Measurements from ENCODE around the gene ANP32E. TPM values are rescaled to one million over a fixed set of nuclear protein-coding genes. Genes with fewer than 3 reads are reported as not detected.

ANP32E gene
- polyA plus RNA-seq, 1 of the 3 experiments (the other 2 are of a cell fraction): 8.2 TPM

DNA sequence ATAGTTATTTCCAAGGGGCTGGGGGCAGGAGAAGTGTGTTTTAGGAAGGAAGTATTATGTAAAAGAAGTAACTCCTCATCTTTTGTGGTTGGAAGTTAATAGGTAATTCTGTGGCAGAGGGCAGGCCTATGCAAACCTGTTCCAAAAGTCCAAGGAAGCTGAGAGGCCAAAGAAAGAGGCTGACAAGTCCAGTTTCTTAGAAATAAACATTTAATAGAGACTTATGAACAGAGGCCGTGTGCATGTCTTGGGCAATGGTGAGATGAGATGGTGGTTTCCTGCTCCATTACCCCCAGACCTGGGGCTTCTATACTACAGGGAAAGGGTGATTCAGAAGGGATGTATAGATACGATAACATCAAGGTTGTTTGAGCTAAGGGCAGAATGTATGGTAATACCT, 14.0 kb upstream of the ANP32E start:
- CTCF ChIA-PET: interaction anchor here (0.9 to 1.3 kb wide), 2 partner anchors 31 to 775 kb away, joined by 3 to 5 read pairs; no protein-coding TSS in a partner anchor
- POLR2A ChIA-PET: no interaction called here

DNA sequence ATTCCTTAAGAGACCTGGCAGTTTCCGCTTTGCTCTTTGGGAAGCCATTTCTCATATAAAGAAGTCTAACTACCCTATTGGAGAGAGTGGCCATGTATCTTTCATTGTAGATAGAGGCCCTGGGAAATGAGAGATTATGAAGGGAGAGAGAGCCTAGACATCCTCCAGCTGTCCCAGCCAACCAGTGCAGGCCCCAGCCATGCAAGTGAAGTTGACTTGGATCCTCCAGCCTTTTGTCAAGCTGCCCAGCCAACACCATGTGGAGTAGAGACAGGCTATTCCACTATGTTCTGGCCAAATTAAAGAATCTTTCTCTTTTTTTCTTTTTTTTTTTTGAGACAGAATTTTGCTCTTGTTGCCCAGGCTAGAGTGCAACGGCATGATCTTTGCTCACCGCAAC, 7.1 kb upstream of the ANP32E start:
- Histone ChIP-seq H3K4me2 (no peak overlapping the region), H3K79me2 (ENCODE audit: insufficient read depth) (no peaks in the 10 kb centered on the region), H3K9me2 (no peaks in the 10 kb centered on the region), H3K9me3 (no peaks in the 10 kb centered on the region), H3K27ac (ENCODE audit: low read depth in 2 of 2, low read length in 1 of 2) (no peak overlapping the region), H3F3A (replicated peaks; ENCODE audit: insufficient read depth) (no peaks in the 10 kb centered on the region), H4K20me1 (ENCODE audit: insufficient read depth) (no peaks in the 10 kb centered on the region), H3K9ac (no peak overlapping the region), H2AFZ (ENCODE audit: low read depth) (no peak overlapping the region), H3K4me3 (ENCODE audit: low read depth in 2 of 2, low read length in 1 of 2) (no peak overlapping the region), H3K27me3 (ENCODE audit: insufficient read depth) (no peaks in the 10 kb centered on the region), H3K36me3 (replicated peaks in 1 of 2; ENCODE audit: control insufficient read depth in 1 of 2, insufficient read depth in 2 of 2, low read length in 1 of 2) (no peaks in the 10 kb centered on the region), H3K4me1 (ENCODE audit: control insufficient read depth in 1 of 2, insufficient read depth in 2 of 2, low read depth in 1 of 2, low read length in 1 of 2) (no peaks in the 10 kb centered on the region)
- WGBS (ENCODE audit: low lambda C conversion rate): 91% methylated on average over 3 of the region's 3 CpGs
- ChIA-PET POLR2A (no interaction called here), CTCF (interaction anchor here (1.2 kb wide), 1 partner anchor 13 kb away, joined by 4 read pairs; no protein-coding TSS in a partner anchor)
- TF ChIP-seq CHD2 (IDR thresholded peaks at IDR 0.05; ENCODE audit: low read length, partially characterized antibody) (no peak), RAD21 (IDR thresholded peaks at IDR 0.05; ENCODE audit: low read length) (no peak), FOXJ3 (CRISPR knock-in tag; IDR thresholded peaks at IDR 0.05) (no peak), MXI1 (IDR thresholded peaks at IDR 0.05; ENCODE audit: low read depth, low read length) (no peak), NFIC (IDR thresholded peaks at IDR 0.05; ENCODE audit: borderline replicate concordance) (no peak), TCF12 (IDR thresholded peaks at IDR 0.05) (no peak), ZBTB33 (IDR thresholded peaks at IDR 0.05; ENCODE audit: borderline replicate concordance, low read depth) (no peak), SIN3A (IDR thresholded peaks at IDR 0.05; ENCODE audit: borderline replicate concordance, low read depth, low read length) (no peak), YY1 (IDR thresholded peaks at IDR 0.05; ENCODE audit: low read depth) (no peak), GABPA (IDR thresholded peaks at IDR 0.05; ENCODE audit: low read depth) (no peak)
- TF ChIP-seq, protein P1, sequence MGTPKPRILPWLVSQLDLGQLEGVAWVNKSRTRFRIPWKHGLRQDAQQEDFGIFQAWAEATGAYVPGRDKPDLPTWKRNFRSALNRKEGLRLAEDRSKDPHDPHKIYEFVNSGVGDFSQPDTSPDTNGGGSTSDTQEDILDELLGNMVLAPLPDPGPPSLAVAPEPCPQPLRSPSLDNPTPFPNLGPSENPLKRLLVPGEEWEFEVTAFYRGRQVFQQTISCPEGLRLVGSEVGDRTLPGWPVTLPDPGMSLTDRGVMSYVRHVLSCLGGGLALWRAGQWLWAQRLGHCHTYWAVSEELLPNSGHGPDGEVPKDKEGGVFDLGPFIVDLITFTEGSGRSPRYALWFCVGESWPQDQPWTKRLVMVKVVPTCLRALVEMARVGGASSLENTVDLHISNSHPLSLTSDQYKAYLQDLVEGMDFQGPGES (IDR thresholded peaks at IDR 0.05; ENCODE audit: low read depth, low read length): no peak
- DNase-seq: no peak

More for the DNA sequence above, 14.0 kb upstream of the ANP32E start:
- H3K27ac ChIP-seq (ENCODE audit: low read depth in 2 of 2, low read length in 1 of 2): no peak overlapping the region
- H4K20me1 ChIP-seq (ENCODE audit: insufficient read depth): no peaks in the 10 kb centered on the region
- H3K36me3 ChIP-seq (replicated peaks in 1 of 2; ENCODE audit: control insufficient read depth in 1 of 2, insufficient read depth in 2 of 2, low read length in 1 of 2): no peaks in the 10 kb centered on the region
- no peak overlapping the region for H3K4me3 ChIP-seq (ENCODE audit: low read depth in 2 of 2, low read length in 1 of 2)
- TF ChIP-seq POLR2AphosphoS5 (IDR thresholded peaks at IDR 0.05; ENCODE audit: low read depth, low read length) (no peak), TAF1 (IDR thresholded peaks at IDR 0.05; ENCODE audit: borderline replicate concordance, low read depth, low read length) (no peak), TEAD4 (IDR thresholded peaks at IDR 0.05; ENCODE audit: borderline replicate concordance, insufficient read depth) (no peak), MEF2A (IDR thresholded peaks at IDR 0.05; ENCODE audit: borderline replicate concordance, low read depth) (no peak), FOXM1 (IDR thresholded peaks at IDR 0.05; ENCODE audit: low read depth) (no peak), CHD2 (IDR thresholded peaks at IDR 0.05; ENCODE audit: low read length, partially characterized antibody) (no peak)
- H3K79me2 ChIP-seq (ENCODE audit: insufficient read depth): no peaks in the 10 kb centered on the region
- H3F3A ChIP-seq (replicated peaks; ENCODE audit: insufficient read depth): no peaks in the 10 kb centered on the region
- 92% methylated on average over 2 of the region's 2 CpGs for WGBS (ENCODE audit: low lambda C conversion rate)
- no peaks in the 10 kb centered on the region for H3K27me3 ChIP-seq (ENCODE audit: insufficient read depth)
- H3K4me2 ChIP-seq: no peak overlapping the region
- H2AFZ ChIP-seq (ENCODE audit: low read depth): no peak overlapping the region
- no peak overlapping the region for H3K9ac ChIP-seq
- no peak for DNase-seq
- no peaks in the 10 kb centered on the region for H3K9me2 ChIP-seq
- no peaks in the 10 kb centered on the region for H3K4me1 ChIP-seq (ENCODE audit: control insufficient read depth in 1 of 2, insufficient read depth in 2 of 2, low read depth in 1 of 2, low read length in 1 of 2)
- H3K9me3 ChIP-seq: no peaks in the 10 kb centered on the region

All from SK-N-SH (cell line).